ENCODE results near the gene ETV6.

- TF ChIP-seq POLR2A (IDR thresholded peaks at IDR 0.05; ENCODE audit: low read depth, low read length) (no peak), POLR2AphosphoS5 (IDR thresholded peaks at IDR 0.05; ENCODE audit: low read depth, low read length) (no peak)
Measured at GRCh38 chr12:11877102-11877826, 227.8 kb downstream of the ETV6 start.

Data from GM12892 (cell line).